PC-3 (cell line): ENCODE measurements around the gene ZP3. TPM values are rescaled to one million over a fixed set of nuclear protein-coding genes. Genes with fewer than 3 reads are reported as not detected.
"Not testable (repeated sequence)": the region's sequence is repeated elsewhere in the genome, so short reads cannot be mapped to it uniquely, and the experiment has no call there.

ENCODE experiments used
- ATAC-seq: fragments of 200-7000 bp; cut with Tn5 transposase; 2 replicates; pipeline ENCODE4 v1.9.1; 2020; ENCODE audit warnings: mild to moderate bottlenecking, moderate library complexity
- BruUV-seq: library from RNA; stranded (reverse); fragments of 400-500 nt; replicated peaks from 2 replicates; lab custom pipeline; 2021; lab: Mats Ljungman, UMichigan
- CTCF ChIA-PET: fragments of 300-600 bp; sonication (Branson Sonifier 250); formaldehyde crosslinking; loops from one replicate; lab custom pipeline; 2022; ENCODE audit warnings: antibody characterized with exemption; lab: Charles Lee
- POLR2A ChIA-PET: fragments of 300-600 bp; sonication (Branson Sonifier 250); formaldehyde crosslinking; loops from one replicate; lab custom pipeline; 2022; ENCODE audit warnings: antibody characterized with exemption; ENCODE audit not compliant: unreplicated experiment; lab: Charles Lee
- DNase-seq: peaks from one replicate; pipeline ENCODE4 v3.0.0-alpha.2; 2015
- H2AFZ ChIP-seq: fragments of 300-600 bp; sonication (generic); 2 replicates; pipeline ENCODE4 v1.6.0; 2016; ENCODE audit warnings: antibody characterized with exemption, low read length
- H3F3A ChIP-seq: fragments of 300-600 bp; sonication (generic); one replicate; pipeline ENCODE4 v1.6.0; 2017; ENCODE audit warnings: antibody characterized with exemption, low read length, control low read depth, mild to moderate bottlenecking; ENCODE audit not compliant: unreplicated experiment
- H3K27ac ChIP-seq: fragments of 300-600 bp; sonication (generic); 2 replicates; pipeline ENCODE4 v1.5.1; 2016; ENCODE audit warnings: mild to moderate bottlenecking, low read length
- H3K27me3 ChIP-seq: fragments of 300-600 bp; sonication (generic); 2 replicates; pipeline ENCODE4 v1.6.1; 2016; ENCODE audit warnings: low read length, mixed read lengths
- H3K36me3 ChIP-seq: fragments of 300-600 bp; sonication (generic); 2 replicates; pipeline ENCODE4 v1.6.1; 2016; ENCODE audit warnings: low read depth, mixed run types, low read length, mixed read lengths
- H3K4me1 ChIP-seq: fragments of 300-600 bp; sonication (generic); 2 replicates; pipeline ENCODE4 v1.5.1; 2016; ENCODE audit warnings: low read length; ENCODE audit not compliant: insufficient read depth
- H3K4me2 ChIP-seq: fragments of 300-600 bp; sonication (generic); 2 replicates; pipeline ENCODE4 v1.6.0; 2016; ENCODE audit warnings: low read length
- H3K4me3 ChIP-seq: fragments of 300-600 bp; sonication (generic); 2 replicates; pipeline ENCODE4 v1.5.1; 2016; ENCODE audit warnings: mild to moderate bottlenecking, low read length, mixed read lengths
- H3K79me2 ChIP-seq: fragments of 300-600 bp; sonication (generic); 2 replicates; pipeline ENCODE4 v1.6.1; 2017; ENCODE audit warnings: low read length, mixed read lengths
- H3K9ac ChIP-seq: fragments of 300-600 bp; sonication (generic); 2 replicates; pipeline ENCODE4 v1.6.0; 2016; ENCODE audit warnings: mild to moderate bottlenecking, low read length
- H3K9me2 ChIP-seq: fragments of 300-600 bp; sonication (generic); replicated peaks from 2 replicates; pipeline ENCODE4 v1.6.1; 2016; ENCODE audit warnings: mixed run types, low read length, mixed read lengths
- H3K9me3 ChIP-seq: fragments of 300-600 bp; sonication (generic); 2 replicates; pipeline ENCODE4 v1.6.1; 2016; ENCODE audit warnings: low read length, mixed read lengths
- H4K20me1 ChIP-seq: fragments of 300-600 bp; sonication (generic); 2 replicates; pipeline ENCODE4 v1.6.1; 2016; ENCODE audit warnings: low read length, mixed read lengths
- EZH2 ChIP-seq: fragments of 300-600 bp; sonication (generic); IDR thresholded peaks from one replicate; pipeline ENCODE4 v1.6.1; 2017; ENCODE audit warnings: antibody characterized with exemption, mild to moderate bottlenecking, low read length; ENCODE audit not compliant: unreplicated experiment
- EZH2phosphoT487 ChIP-seq: fragments of 300-600 bp; sonication (generic); IDR thresholded peaks from 2 replicates; pipeline ENCODE4 v1.6.1; 2018; ENCODE audit warnings: mild to moderate bottlenecking, antibody characterized with exemption, low read length, borderline replicate concordance
- intact Hi-C: fragments of 100-400 bp; cut with micrococcal nuclease; formaldehyde crosslinking; loops from 2 replicates; pipeline ENCODE4 v1.9.0; 2023
- total RNA-seq: library from RNA; depleted of rRNA; stranded (reverse); fragments of >200 nt; gene quantifications from 2 replicates; pipeline ENCODE4 v1.2.3, GENCODE V29; 2014
- TF ChIP-seq, protein P1 (sequence below): fragments of 300-600 bp; sonication (generic); conservative IDR thresholded peaks from 2 replicates; pipeline ENCODE4 v1.5.1; 2017; ENCODE audit warnings: antibody characterized with exemption, low read depth, mild to moderate bottlenecking, low read length

ZP3 gene
- total RNA-seq, 1 experiment from 2014 or later: 21.6 TPM

DNA sequence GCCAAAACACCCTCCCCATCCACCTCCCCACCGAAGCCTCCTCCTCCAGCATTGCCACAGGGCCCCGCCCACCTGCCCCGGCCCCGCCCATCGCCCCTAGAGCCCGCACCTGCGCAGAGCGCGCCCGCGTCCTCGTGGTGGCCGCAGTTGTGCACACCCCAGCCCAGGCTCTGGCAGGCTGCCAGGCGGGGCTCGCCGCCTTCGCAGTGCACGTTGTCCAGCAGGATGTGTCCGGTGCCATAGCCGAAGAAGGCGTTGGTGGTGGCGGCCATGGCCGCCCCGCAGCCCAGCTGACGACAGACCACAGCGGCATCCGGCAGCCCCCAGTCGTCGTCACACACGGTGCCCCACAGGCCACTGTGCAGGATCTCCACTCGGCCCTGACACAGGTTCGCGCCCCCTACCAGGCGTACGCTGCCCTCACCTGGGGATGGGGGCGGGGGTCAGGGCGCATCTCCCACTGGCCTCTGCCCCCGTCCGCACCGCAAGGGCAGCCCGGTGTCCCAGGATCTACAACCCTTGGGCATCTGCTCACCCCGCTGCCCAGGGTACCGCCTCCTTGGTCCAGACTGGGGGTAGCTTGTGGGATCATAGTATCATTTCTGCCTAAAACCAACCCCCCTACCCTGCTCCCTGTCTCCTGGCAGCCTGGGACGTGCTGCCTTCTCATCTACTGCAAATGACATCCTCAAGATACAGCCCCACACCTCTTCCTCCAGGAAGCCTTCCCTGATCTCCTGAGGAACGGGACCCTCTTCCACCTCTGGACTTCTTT is 27.2 kb upstream of the ZP3 start:
- Histone ChIP-seq H3K4me2 (peak overlapping the region; percentile 95), H2AFZ (peak overlapping the region; percentile 97), H3K27ac (no peak overlapping the region), H3K36me3 (no peaks in the 10 kb centered on the region), H3K79me2 (peaks cover 11% of the 10 kb centered on the region), H3F3A (no peaks in the 10 kb centered on the region), H3K9me2 (no peaks in the 10 kb centered on the region), H3K9ac (peak overlapping the region; percentile 75), H4K20me1 (no peaks in the 10 kb centered on the region), H3K4me1 (peaks cover 26% of the 10 kb centered on the region), H3K4me3 (peak overlapping the region; percentile 69), H3K27me3 (no peaks in the 10 kb centered on the region), H3K9me3 (no peaks in the 10 kb centered on the region)
- DNase-seq (peak; percentile 78), ATAC-seq (peak; percentile 66)
- CTCF ChIA-PET: interaction anchor here (0.6 kb wide), 1 partner anchor 33 kb away, joined by 4 read pairs; no protein-coding TSS in a partner anchor
- POLR2A ChIA-PET: no interaction called here
- intact Hi-C loops: no loop called here
- TF ChIP-seq, protein P1, sequence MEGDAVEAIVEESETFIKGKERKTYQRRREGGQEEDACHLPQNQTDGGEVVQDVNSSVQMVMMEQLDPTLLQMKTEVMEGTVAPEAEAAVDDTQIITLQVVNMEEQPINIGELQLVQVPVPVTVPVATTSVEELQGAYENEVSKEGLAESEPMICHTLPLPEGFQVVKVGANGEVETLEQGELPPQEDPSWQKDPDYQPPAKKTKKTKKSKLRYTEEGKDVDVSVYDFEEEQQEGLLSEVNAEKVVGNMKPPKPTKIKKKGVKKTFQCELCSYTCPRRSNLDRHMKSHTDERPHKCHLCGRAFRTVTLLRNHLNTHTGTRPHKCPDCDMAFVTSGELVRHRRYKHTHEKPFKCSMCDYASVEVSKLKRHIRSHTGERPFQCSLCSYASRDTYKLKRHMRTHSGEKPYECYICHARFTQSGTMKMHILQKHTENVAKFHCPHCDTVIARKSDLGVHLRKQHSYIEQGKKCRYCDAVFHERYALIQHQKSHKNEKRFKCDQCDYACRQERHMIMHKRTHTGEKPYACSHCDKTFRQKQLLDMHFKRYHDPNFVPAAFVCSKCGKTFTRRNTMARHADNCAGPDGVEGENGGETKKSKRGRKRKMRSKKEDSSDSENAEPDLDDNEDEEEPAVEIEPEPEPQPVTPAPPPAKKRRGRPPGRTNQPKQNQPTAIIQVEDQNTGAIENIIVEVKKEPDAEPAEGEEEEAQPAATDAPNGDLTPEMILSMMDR: no peak
- BruUV-seq: no TSS peak

DNA sequence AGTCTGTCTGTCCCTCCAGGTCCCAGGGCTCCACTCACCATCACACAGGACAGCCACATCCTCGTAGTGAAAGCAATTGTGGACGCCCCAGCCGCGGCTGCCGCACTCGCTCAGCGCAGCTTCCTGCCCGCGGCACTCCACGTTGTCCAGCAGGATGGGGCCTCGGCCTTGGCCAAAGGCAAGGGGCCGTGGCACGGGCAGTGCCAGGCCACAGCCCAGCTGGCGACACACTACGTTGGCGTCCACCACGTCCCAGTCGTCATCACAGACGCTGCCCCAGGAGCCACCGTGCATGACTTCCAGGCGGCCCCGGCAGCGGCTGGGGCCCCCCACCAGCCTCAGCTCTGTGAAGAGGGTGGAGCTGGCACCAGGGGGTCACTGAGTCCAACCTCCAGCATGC is 24.5 kb upstream of the ZP3 start:
- Histone ChIP-seq H3F3A (no peaks in the 10 kb centered on the region), H3K36me3 (no peaks in the 10 kb centered on the region), H2AFZ (no peak overlapping the region), H3K79me2 (peaks cover 11% of the 10 kb centered on the region), H3K4me3 (no peak overlapping the region), H3K9me3 (no peaks in the 10 kb centered on the region), H3K4me2 (no peak overlapping the region), H4K20me1 (no peaks in the 10 kb centered on the region), H3K4me1 (peaks cover 13% of the 10 kb centered on the region; the same call in 1 of the 2 replicates), H3K27me3 (no peaks in the 10 kb centered on the region), H3K27ac (no peak overlapping the region), H3K9me2 (no peaks in the 10 kb centered on the region), H3K9ac (no peak overlapping the region)
- ChIA-PET POLR2A (no interaction called here), CTCF (no interaction called here)
- TF ChIP-seq EZH2: no peak
- TF ChIP-seq, protein P1: no peak
- TF ChIP-seq EZH2phosphoT487: no peak
- ATAC-seq (no peak), DNase-seq (no peak)
- intact Hi-C loops: no loop called here
- no TSS peak for BruUV-seq

DNA sequence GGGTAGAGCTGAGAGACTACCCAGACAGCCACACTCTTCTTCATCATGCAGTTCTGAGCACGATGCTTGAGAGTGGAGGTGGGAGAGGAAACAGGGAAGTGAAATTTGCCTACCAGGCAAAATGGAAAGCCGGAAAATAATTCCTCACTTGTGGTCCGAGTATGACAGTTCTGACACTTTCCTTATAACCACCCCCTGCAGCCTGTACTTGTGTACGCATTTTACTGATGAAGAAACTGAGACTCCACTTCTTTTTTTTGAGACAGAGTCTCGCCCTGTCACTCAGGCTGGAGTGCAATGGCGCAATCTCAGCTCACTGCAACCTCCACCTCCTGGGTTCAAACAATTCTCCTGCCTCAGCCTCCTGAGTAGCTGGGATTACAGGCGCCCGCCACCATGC is 21.7 kb upstream of the ZP3 start:
- intact Hi-C loops, H3K9ac ChIP-seq, H3K4me2 ChIP-seq, DNase-seq, H2AFZ ChIP-seq, H3F3A ChIP-seq, ATAC-seq, H3K79me2 ChIP-seq, H3K27ac ChIP-seq, H3K4me1 ChIP-seq, POLR2A ChIA-PET, H4K20me1 ChIP-seq, CTCF ChIA-PET, H3K27me3 ChIP-seq, H3K9me2 ChIP-seq, BruUV-seq, H3K4me3 ChIP-seq, H3K36me3 ChIP-seq, H3K9me3 ChIP-seq: not testable (repeated sequence)
